ENCODE measurements around the gene TRNP1.
"Not testable (repeated sequence)": the region's sequence is repeated elsewhere in the genome, so short reads cannot be mapped to it uniquely, and the experiment has no call there.

The TRNP1 gene

GRCh38 chr1:26984291-26984690, 9.2 kb upstream of the TRNP1 start:
- DNase-seq, result no peak
- no peaks in the 10 kb centered on the region for H3K27me3 ChIP-seq (replicated peaks)
- no peak overlapping the region for H3K4me3 ChIP-seq (ENCODE audit: low read depth, low read length)
- H3K36me3 ChIP-seq (replicated peaks), result no peaks in the 10 kb centered on the region
- TF ChIP-seq CTCF (IDR thresholded peaks at IDR 0.05; ENCODE audit: low read depth, low read length, missing control alignments), result no peak
- no peak overlapping the region for H3K27ac ChIP-seq
- in situ Hi-C loops (cut with HindIII; ENCODE audit: low pct_ligation_motif_present, low sequenced_read_pairs), result no loop called here

GRCh38 chr1:26986658-26987057, 6.8 kb upstream of the TRNP1 start:
- TF ChIP-seq CTCF (IDR thresholded peaks at IDR 0.05; ENCODE audit: low read depth, low read length, missing control alignments), result no peak
- Histone ChIP-seq H3K27me3 (replicated peaks) (no peaks in the 10 kb centered on the region), H3K4me3 (ENCODE audit: low read depth, low read length) (no peak overlapping the region), H3K36me3 (replicated peaks) (no peaks in the 10 kb centered on the region), H3K27ac (no peak overlapping the region)
- in situ Hi-C loops (cut with HindIII; ENCODE audit: low pct_ligation_motif_present, low sequenced_read_pairs), result no loop called here
- DNase-seq, result no peak

- H3K36me3 ChIP-seq (replicated peaks); H3K27ac ChIP-seq; H3K4me3 ChIP-seq (ENCODE audit: low read depth, low read length); DNase-seq; H3K27me3 ChIP-seq (replicated peaks); in situ Hi-C loops (cut with HindIII; ENCODE audit: low pct_ligation_motif_present, low sequenced_read_pairs): not testable (repeated sequence)
Observed at GRCh38 chr1:26989403-26990109, 3.9 kb upstream of the TRNP1 start.

- H3K36me3 ChIP-seq (replicated peaks), result no peaks in the 10 kb centered on the region
- no peak overlapping the region for H3K27ac ChIP-seq
- no peaks in the 10 kb centered on the region for H3K27me3 ChIP-seq (replicated peaks)
- no peak overlapping the region for H3K4me3 ChIP-seq (ENCODE audit: low read depth, low read length)
- in situ Hi-C loops (cut with HindIII; ENCODE audit: low pct_ligation_motif_present, low sequenced_read_pairs), result no loop called here
- DNase-seq, result no peak
- peak; percentile 11 for TF ChIP-seq CTCF (IDR thresholded peaks at IDR 0.05; ENCODE audit: low read depth, low read length, missing control alignments)
Observed at GRCh38 chr1:26991310-26992116, 2.0 kb upstream of the TRNP1 start.

GRCh38 chr1:26994020-26994786, 711 bp downstream of the TRNP1 start:
- Histone ChIP-seq H3K36me3 (replicated peaks) (no peaks in the 10 kb centered on the region), H3K4me3 (ENCODE audit: low read depth, low read length) (peak overlapping the region; percentile 62), H3K27ac (no peak overlapping the region), H3K27me3 (replicated peaks) (no peaks in the 10 kb centered on the region)
- TF ChIP-seq CTCF (IDR thresholded peaks at IDR 0.05; ENCODE audit: low read depth, low read length, missing control alignments), result no peak
- no peak for DNase-seq
- in situ Hi-C loops (cut with HindIII; ENCODE audit: low pct_ligation_motif_present, low sequenced_read_pairs), result no loop called here

All from brain microvascular endothelial cell (primary cell).